ENCODE results near the gene WNT10A.

GRCh38 chr2:218854860-218855259 is 25.8 kb upstream of the WNT10A start:
- TF ChIP-seq POLR2A (IDR thresholded peaks at IDR 0.05; ENCODE audit: borderline replicate concordance, extremely low read depth, insufficient read depth, insufficient read length) = no peak
- no peak for TF ChIP-seq CTCF (IDR thresholded peaks at IDR 0.05 in 2 of 3, conservative IDR thresholded peaks at IDR 0.05 in 1 of 3; ENCODE audit: borderline replicate concordance in 1 of 3, insufficient read depth in 1 of 3, low read depth in 2 of 3, low read length in 2 of 3)
- TF ChIP-seq EZH2phosphoT487 (IDR thresholded peaks at IDR 0.05; ENCODE audit: borderline replicate concordance) = no peak
- no peak for TF ChIP-seq EZH2 (IDR thresholded peaks at IDR 0.05)
- TF ChIP-seq REST (IDR thresholded peaks at IDR 0.05; ENCODE audit: low read depth) = no peak
- TF ChIP-seq ZFX (IDR thresholded peaks at IDR 0.05) = no peak
- TF ChIP-seq SIN3A (IDR thresholded peaks at IDR 0.05; ENCODE audit: low read depth) = no peak
- TF ChIP-seq YY1 (IDR thresholded peaks at IDR 0.05; ENCODE audit: extremely low read depth, insufficient replicate concordance, low read depth, low read length) = no peak
